ENCODE data around the gene PTPRU. TPM values are rescaled to one million over a fixed set of nuclear protein-coding genes. Genes with fewer than 3 reads are reported as not detected.

PTPRU gene
- total RNA-seq, 2 donors from 2014 or later, result 24.1 to 40.2 TPM

DNA sequence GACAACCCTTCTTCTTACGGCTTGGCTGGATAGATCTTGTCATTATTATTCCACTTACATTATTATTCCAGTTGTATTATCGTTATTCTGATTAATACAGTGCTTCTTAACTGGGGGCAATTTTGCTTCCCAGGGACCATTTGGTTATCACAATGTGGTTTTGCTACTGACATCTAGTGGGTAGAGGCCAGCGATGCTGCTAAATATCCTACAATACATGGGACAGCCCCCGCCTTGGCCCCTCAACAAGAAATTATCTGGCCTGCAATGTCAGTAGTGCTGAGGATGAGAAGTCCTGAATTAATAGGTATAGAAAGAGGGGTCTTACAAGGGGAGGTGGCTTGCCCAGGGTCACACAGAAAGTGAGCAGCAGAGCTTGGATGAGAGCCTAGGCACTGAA, 105.6 kb downstream of the PTPRU start:
- Histone ChIP-seq H3K27ac (no peak overlapping the region), H3K9me3 (no peaks in the 10 kb centered on the region), H3K36me3 (replicated peaks in 1 of 2; ENCODE audit: insufficient read depth in 1 of 2, low read depth in 2 of 2) (no peaks in the 10 kb centered on the region), H3K27me3 (no peaks in the 10 kb centered on the region), H3K4me3 (no peak overlapping the region), H3K4me1 (no peaks in the 10 kb centered on the region)
- ATAC-seq (no peak), DNase-seq (no peak)
- intact Hi-C loops (cut with DNase I), result no loop called here
- no peak for TF ChIP-seq POLR2A (IDR thresholded peaks at IDR 0.05)
- TF ChIP-seq, protein P1, sequence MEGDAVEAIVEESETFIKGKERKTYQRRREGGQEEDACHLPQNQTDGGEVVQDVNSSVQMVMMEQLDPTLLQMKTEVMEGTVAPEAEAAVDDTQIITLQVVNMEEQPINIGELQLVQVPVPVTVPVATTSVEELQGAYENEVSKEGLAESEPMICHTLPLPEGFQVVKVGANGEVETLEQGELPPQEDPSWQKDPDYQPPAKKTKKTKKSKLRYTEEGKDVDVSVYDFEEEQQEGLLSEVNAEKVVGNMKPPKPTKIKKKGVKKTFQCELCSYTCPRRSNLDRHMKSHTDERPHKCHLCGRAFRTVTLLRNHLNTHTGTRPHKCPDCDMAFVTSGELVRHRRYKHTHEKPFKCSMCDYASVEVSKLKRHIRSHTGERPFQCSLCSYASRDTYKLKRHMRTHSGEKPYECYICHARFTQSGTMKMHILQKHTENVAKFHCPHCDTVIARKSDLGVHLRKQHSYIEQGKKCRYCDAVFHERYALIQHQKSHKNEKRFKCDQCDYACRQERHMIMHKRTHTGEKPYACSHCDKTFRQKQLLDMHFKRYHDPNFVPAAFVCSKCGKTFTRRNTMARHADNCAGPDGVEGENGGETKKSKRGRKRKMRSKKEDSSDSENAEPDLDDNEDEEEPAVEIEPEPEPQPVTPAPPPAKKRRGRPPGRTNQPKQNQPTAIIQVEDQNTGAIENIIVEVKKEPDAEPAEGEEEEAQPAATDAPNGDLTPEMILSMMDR (IDR thresholded peaks at IDR 0.05), result no peak
- 72 to 76% methylated on average over 4 of the region's 4 CpGs for WGBS, 2 donors

DNA sequence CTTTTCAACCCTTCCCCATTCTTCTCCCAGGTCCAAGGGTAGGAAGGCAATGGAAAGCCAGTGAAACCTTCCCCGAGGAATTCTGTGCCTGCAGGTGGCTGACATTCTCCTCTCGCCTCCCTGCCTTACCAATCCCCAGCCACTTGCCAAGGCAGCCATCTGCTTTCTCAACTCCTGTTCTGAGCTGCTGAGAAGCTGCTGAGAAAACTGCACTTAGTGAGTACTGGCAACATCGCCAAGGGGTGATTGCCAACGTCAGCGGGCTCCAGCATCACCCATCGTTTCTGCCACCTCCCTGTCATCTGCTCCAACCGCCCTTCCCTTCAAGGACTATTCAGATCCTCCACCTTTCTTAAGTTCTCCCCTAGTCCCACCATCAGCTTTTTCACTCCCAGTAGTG, 106.0 kb downstream of the PTPRU start:
- no peak overlapping the region for H3K4me3 ChIP-seq
- no peak overlapping the region for H3K27ac ChIP-seq
- 44 to 62% methylated on average over 7 of the region's 7 CpGs for WGBS, 2 donors
- H3K36me3 ChIP-seq (replicated peaks in 1 of 2; ENCODE audit: insufficient read depth in 1 of 2, low read depth in 2 of 2), result no peaks in the 10 kb centered on the region
- no peaks in the 10 kb centered on the region for H3K9me3 ChIP-seq
- no peaks in the 10 kb centered on the region for H3K4me1 ChIP-seq
- H3K27me3 ChIP-seq, result no peaks in the 10 kb centered on the region
- no peak for TF ChIP-seq POLR2A (IDR thresholded peaks at IDR 0.05)
- TF ChIP-seq, protein P1 (IDR thresholded peaks at IDR 0.05), result no peak
- intact Hi-C loops (cut with DNase I), result no loop called here
- DNase-seq (no peak), ATAC-seq (no peak)

- no peak for TF ChIP-seq POLR2A (IDR thresholded peaks at IDR 0.05)
- TF ChIP-seq, protein P1 (IDR thresholded peaks at IDR 0.05), result no peak
- no peaks in the 10 kb centered on the region for H3K27me3 ChIP-seq
- H3K36me3 ChIP-seq (replicated peaks in 1 of 2; ENCODE audit: insufficient read depth in 1 of 2, low read depth in 2 of 2), result no peaks in the 10 kb centered on the region
- WGBS, 2 donors, result 48 to 50% methylated on average over 2 of the region's 2 CpGs
- no peaks in the 10 kb centered on the region for H3K4me1 ChIP-seq
- H3K27ac ChIP-seq, result no peak overlapping the region
- ATAC-seq (no peak), DNase-seq (no peak)
- intact Hi-C loops (cut with DNase I), result no loop called here
- H3K4me3 ChIP-seq, result no peak overlapping the region
- H3K9me3 ChIP-seq, result no peaks in the 10 kb centered on the region
These were observed 106.7 kb downstream of the PTPRU start for GRCh38 chr1:29342983-29343382.

DNA sequence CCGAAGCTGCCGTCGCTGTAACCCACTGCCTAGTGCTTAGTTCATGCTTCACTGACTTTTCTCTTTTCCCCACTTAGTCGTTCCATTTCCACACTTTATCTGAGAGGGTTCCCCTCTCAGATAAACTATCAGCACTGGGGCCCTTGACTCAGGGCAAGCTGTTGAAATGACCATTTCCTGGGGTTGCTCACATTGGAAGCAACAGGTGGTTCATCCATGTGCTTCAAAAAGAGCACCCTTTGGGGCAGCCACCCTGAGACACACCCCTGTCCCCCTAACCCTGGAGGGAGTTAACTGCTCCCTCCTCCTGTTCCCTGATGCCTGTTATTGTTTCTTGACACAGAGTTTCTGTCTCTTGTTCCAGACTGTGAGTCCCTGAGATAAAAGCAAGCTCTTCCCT, 107.2 kb downstream of the PTPRU start:
- H3K27me3 ChIP-seq, result no peaks in the 10 kb centered on the region
- H3K36me3 ChIP-seq (replicated peaks in 1 of 2; ENCODE audit: insufficient read depth in 1 of 2, low read depth in 2 of 2), result no peaks in the 10 kb centered on the region
- ATAC-seq (no peak), DNase-seq (no peak)
- H3K27ac ChIP-seq, result no peak overlapping the region
- 67 to 69% methylated on average over 4 of the region's 4 CpGs for WGBS, 2 donors
- no peaks in the 10 kb centered on the region for H3K4me1 ChIP-seq
- H3K4me3 ChIP-seq, result no peak overlapping the region
- H3K9me3 ChIP-seq, result no peaks in the 10 kb centered on the region
- TF ChIP-seq POLR2A (IDR thresholded peaks at IDR 0.05), result no peak
- TF ChIP-seq, protein P1 (IDR thresholded peaks at IDR 0.05), result no peak
- intact Hi-C loops (cut with DNase I), result no loop called here

GRCh38 chr1:29343908-29344307, 107.6 kb downstream of the PTPRU start:
- H3K4me3 ChIP-seq, result no peak overlapping the region
- H3K4me1 ChIP-seq, result no peaks in the 10 kb centered on the region
- no peak for TF ChIP-seq POLR2A (IDR thresholded peaks at IDR 0.05)
- TF ChIP-seq, protein P1 (IDR thresholded peaks at IDR 0.05), result no peak
- DNase-seq, result no peak
- H3K36me3 ChIP-seq (replicated peaks in 1 of 2; ENCODE audit: insufficient read depth in 1 of 2, low read depth in 2 of 2), result no peaks in the 10 kb centered on the region
- WGBS, 2 donors, result 69 to 83% methylated on average over 10 of the region's 10 CpGs
- no peak overlapping the region for H3K27ac ChIP-seq
- ATAC-seq, result no peak
- no peaks in the 10 kb centered on the region for H3K9me3 ChIP-seq
- no peaks in the 10 kb centered on the region for H3K27me3 ChIP-seq
- intact Hi-C loops (cut with DNase I), result no loop called here
